Nucleus accumbens (tissue), 56 donors: ENCODE results near the gene SIAE.

Source experiments
- DNase-seq, 56 donors: peaks; one replicate each; lab custom pipeline; 2025; lab: John Stamatoyannopoulos, UW

Gene SIAE

DNA sequence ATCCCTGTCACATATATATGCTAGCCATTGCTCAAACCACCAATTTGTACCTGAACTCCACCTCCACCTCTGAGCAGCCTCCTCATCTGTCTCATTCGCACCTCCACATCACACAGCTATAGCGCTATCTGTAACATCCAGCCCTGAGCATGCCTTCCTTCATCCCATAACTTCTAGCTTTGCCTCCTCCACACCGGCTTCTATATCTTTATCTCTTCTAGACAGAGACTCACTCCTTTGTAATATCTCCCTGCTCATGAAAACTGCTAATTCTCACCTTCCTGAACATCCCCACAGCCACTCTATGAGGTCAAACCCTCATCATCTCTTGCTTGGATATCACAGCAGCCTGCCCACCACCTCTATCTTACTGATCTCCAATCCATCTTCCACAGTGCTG lies 5.9 kb downstream of the SIAE start:
- DNase-seq: no peak

- DNase-seq: no peak
Observed at GRCh38 chr11:124663861-124664260, 9.7 kb downstream of the SIAE start.

DNA sequence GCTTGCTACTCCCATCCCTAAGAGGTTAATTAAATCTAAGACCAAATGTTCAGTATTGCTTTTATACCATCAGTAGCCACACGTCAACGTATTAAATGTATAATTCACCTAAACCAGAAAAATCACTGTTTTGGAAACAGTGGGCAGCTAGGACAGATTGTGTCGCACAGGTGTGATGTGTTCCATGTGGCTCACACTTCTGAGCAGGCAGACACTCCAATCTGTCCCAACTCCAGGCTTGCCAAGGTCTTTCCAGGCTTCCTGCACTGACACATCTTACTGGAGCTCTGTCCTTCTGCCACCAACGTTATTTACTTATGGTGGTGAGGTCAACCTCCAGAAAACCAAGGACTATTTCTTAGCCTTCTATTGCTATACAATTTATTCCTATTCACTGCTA lies 11.4 kb downstream of the SIAE start:
- no peak for DNase-seq

- DNase-seq: no peak
Observed at GRCh38 chr11:124661553-124661952, 12.0 kb downstream of the SIAE start.

- no peak for DNase-seq
Observed at GRCh38 chr11:124658986-124659385, 14.6 kb downstream of the SIAE start.

DNA sequence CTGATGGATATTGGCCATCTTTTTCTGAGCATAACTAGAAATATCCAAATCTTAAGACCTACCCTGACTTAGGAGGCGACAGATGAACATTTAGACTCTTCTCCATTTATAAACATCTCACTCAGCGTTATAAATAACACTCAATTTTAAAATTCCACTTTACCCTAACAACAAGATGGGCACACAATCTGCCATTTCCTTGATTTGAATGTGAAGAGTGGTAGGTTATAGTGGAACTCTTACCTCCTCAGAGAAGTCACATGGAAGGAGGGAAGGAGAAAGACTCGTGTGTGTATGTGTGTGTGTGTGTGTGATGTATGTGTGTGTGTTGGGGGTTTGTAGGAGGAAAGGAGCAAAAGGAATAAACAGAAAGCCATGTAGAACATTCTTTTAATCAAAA lies 15.0 kb downstream of the SIAE start:
- no peak for DNase-seq

GRCh38 chr11:124657904-124658303 lies 15.6 kb downstream of the SIAE start:
- no peak for DNase-seq

GRCh38 chr11:124656774-124657630 lies 16.5 kb downstream of the SIAE start:
- DNase-seq: peak in 36 of 56 donors; percentile 6 to 84 (median 40)

- DNase-seq: no peak
Observed at GRCh38 chr11:124648610-124649009, 24.9 kb downstream of the SIAE start.

- no peak for DNase-seq
Observed at GRCh38 chr11:124646148-124646547, 27.4 kb downstream of the SIAE start.

GRCh38 chr11:124644426-124645280 lies 28.9 kb downstream of the SIAE start:
- peak in 47 of 56 donors; percentile 2 to 78 (median 27) for DNase-seq

DNA sequence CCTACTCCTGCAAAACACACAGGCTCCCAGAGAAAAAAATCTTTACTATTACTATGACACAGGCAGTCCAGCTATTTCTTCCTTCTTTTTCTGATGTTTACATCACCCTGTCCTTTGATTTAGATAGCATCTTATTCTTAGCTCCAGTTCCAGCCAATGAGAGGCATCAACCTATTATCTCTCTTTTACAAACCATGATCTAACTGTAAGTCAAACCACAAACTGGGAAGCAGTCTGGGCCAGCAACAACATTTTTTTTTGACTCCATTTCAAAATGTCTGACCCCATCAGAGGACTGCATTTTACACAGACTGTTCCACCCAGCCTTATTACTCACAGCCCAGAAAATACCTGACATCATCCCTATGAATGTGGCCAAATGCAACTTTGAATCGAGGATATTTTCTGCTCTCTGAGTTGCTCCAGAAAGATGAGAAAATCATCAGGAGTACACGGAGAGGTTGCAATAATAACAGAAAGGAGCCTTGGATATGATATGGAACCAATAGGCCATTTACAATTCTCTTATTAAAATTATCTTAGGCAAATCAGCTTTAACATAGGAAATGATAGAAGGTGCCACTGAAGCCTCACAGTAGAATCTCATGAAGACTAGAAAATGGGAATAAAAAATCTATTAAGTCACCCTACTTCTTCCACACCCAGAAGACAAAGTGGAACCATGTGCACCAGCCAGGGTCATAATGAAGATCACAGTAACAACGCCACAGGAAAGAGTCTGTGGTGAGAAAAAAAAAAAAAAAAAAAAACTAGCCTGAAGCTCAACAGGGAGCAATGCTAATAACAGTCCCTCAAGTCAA lies 29.7 kb downstream of the SIAE start:
- no peak for DNase-seq

- no peak for DNase-seq
Observed at GRCh38 chr11:124643042-124643604, 30.4 kb downstream of the SIAE start.

- DNase-seq: no peak
Observed at GRCh38 chr11:124642628-124643027, 30.9 kb downstream of the SIAE start.

DNA sequence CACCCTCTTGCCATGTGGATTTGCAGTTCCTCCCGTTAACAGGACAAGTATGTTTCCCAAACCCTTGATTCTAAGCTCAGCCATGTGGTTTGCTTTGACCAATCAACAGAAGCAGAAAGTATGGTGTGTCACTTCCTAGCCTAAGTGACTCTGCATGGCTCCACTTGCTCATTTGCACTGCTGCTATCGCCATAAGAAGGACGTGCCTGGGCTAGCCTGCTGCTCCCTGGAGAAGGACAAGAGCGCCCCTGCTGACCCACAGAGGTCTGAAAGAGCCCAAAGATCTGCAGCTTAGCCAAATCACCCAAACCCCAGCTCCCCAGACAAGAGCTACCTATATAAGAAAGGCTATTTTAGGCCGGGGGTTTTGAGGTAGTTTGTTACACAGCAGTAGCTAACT lies 32.9 kb downstream of the SIAE start:
- no peak for DNase-seq

DNA sequence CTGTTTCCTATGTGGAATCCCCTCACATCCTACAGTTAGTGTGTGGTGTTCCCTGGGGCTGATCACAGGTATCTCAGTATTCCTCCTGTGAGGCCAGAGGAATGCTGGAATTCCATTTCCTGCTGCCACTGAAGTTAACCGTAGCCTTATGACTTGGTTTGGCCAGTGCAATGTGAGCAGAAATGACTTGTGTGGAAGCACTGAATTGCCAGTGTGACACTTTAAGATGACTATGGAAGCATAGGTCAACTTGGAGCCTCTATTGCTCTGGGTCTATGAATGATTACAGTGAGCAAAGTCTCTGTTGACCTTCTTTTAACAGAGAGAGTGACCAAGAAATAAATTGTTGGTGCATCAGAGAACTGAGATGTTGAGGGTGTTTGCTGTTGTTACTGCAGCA lies 34.4 kb downstream of the SIAE start:
- no peak for DNase-seq

- no peak for DNase-seq
Observed at GRCh38 chr11:124638500-124638899, 35.0 kb downstream of the SIAE start.

GRCh38 chr11:124635932-124636331 lies 37.6 kb downstream of the SIAE start:
- no peak for DNase-seq

DNA sequence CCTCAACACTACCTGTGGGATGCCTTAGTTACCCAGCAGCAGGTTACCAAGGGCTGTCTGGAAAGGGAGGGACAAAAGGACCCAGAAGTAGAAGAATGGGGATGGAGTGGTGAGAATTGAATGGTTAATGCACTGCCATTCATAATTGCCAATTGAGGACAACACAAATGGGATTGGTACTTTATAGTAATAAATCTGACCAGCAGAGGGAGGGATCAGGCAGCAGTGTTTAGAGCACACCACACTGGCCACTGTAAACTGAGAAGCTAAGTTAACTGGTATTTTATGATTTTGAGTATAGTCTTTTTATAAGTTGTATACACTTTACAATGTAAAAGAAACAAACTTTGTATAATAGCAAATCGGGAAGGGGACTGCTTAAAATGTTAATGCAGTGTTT lies 40.2 kb downstream of the SIAE start:
- DNase-seq: no peak

DNA sequence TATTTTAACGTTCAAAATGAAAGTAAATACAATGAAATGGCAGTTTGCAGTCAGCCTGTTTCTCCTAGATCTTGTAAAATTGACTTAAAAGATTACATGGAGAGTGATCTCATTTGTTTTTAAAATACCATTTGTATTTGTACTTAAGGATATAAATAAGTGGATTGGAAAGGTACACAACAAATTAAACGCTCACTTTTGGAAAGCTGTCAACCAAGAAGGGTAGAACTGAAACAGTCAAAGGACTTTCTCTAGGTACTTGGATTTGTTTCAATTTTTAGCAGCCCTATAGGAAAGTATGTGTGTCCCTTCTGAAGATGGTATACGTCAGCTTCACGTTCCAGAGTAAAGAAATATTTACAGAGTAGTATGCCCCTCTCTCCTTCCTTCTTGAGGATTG lies 43.6 kb downstream of the SIAE start:
- no peak for DNase-seq
